ENCODE results near the gene NLRC3. TPM values are rescaled to one million over a fixed set of nuclear protein-coding genes. Genes with fewer than 3 reads are reported as not detected.

The NLRC3 gene
- total RNA-seq, 1 experiment from 2014 or later, result 0.15 TPM

DNA sequence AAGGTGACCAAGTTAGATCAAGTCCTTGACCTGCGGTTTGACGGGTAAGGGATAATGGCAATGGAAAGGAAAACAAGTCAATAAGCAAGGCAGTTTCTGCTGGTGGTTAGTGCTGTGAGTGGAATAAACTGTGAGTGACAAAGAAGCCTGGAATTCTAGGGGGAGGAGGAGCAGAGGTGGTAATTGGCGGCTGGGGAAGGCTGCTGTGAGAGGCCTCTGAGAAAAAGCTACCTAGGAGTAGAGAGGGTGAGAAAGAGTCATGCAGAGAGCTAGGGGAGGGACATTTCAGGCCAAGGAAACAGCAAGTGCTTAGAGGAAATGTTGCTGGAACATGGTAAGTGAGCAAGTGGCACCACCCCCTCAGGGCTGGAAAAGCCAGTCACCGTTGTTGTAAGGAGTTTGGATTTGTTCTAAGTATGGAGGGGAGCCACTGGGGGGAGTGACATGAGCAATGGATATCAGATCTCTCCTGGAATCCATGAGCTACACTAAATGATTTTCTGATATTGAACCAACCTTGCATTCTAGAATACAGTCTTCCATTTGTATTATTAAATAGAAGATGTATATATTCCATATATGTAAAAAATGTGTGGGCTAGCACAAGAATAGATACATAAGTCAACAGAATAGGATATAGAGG, 6.7 kb downstream of the NLRC3 start:
- ChIA-PET RAD21 (ENCODE audit: low non-redundant PET in 1 of 2, low total read pairs in 2 of 2, uncharacterized antibody in 2 of 2, unreplicated experiment in 2 of 2) (no interaction called here), CTCF (no interaction called here), POLR2A (no interaction called here)
- H3K79me2 ChIP-seq (ENCODE audit: insufficient read depth, low read length), result no peaks in the 10 kb centered on the region
- no peaks in the 10 kb centered on the region for H3K36me3 ChIP-seq (ENCODE audit: control insufficient read depth in 1 of 2, insufficient read depth in 2 of 2, low read length in 2 of 2)
- peaks cover 0 to 6% of the 10 kb centered on the region in 2 experiments; a peak in 1 of 4 replicates for H3K4me1 ChIP-seq (ENCODE audit: control insufficient read depth in 1 of 2, insufficient read depth in 2 of 2, low read length in 2 of 2)
- no TSS peak for BruUV-seq (replicated peaks)
- DNase-seq (ENCODE audit: low read depth, low spot score), result peak; percentile 4
- no peaks in the 10 kb centered on the region for H3K27me3 ChIP-seq (ENCODE audit: insufficient read depth, low read length)
- H3K27ac ChIP-seq (ENCODE audit: low read depth, low read length), result no peak overlapping the region
- 0 out of 2 replicates have a peak overlapping the region, but pooled peaks have one; percentile 13 for H3K4me2 ChIP-seq (ENCODE audit: low read length)
- peak; percentile 63 for ATAC-seq
- TF ChIP-seq, protein P1, sequence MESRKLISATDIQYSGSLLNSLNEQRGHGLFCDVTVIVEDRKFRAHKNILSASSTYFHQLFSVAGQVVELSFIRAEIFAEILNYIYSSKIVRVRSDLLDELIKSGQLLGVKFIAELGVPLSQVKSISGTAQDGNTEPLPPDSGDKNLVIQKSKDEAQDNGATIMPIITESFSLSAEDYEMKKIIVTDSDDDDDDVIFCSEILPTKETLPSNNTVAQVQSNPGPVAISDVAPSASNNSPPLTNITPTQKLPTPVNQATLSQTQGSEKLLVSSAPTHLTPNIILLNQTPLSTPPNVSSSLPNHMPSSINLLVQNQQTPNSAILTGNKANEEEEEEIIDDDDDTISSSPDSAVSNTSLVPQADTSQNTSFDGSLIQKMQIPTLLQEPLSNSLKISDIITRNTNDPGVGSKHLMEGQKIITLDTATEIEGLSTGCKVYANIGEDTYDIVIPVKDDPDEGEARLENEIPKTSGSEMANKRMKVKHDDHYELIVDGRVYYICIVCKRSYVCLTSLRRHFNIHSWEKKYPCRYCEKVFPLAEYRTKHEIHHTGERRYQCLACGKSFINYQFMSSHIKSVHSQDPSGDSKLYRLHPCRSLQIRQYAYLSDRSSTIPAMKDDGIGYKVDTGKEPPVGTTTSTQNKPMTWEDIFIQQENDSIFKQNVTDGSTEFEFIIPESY (IDR thresholded peaks at IDR 0.05; ENCODE audit: extremely low read depth, insufficient replicate concordance, low read length), result no peak
- TF ChIP-seq CBX3 (IDR thresholded peaks at IDR 0.05; ENCODE audit: low read depth), result no peak
- TF ChIP-seq FOSL1 (IDR thresholded peaks at IDR 0.05; ENCODE audit: low read depth), result no peak
- TF ChIP-seq SRF (IDR thresholded peaks at IDR 0.05; ENCODE audit: low read depth), result no peak
- TF ChIP-seq JUND (IDR thresholded peaks at IDR 0.05), result no peak
- no peak for TF ChIP-seq YY1 (IDR thresholded peaks at IDR 0.05; ENCODE audit: extremely low read depth, insufficient replicate concordance, low read depth, low read length)
- no peak for TF ChIP-seq SIN3A (IDR thresholded peaks at IDR 0.05; ENCODE audit: low read depth)
- no peak for TF ChIP-seq EZH2phosphoT487 (IDR thresholded peaks at IDR 0.05; ENCODE audit: borderline replicate concordance)
- TF ChIP-seq CEBPB (IDR thresholded peaks at IDR 0.05; ENCODE audit: low read depth), result no peak
- TF ChIP-seq, protein P2, sequence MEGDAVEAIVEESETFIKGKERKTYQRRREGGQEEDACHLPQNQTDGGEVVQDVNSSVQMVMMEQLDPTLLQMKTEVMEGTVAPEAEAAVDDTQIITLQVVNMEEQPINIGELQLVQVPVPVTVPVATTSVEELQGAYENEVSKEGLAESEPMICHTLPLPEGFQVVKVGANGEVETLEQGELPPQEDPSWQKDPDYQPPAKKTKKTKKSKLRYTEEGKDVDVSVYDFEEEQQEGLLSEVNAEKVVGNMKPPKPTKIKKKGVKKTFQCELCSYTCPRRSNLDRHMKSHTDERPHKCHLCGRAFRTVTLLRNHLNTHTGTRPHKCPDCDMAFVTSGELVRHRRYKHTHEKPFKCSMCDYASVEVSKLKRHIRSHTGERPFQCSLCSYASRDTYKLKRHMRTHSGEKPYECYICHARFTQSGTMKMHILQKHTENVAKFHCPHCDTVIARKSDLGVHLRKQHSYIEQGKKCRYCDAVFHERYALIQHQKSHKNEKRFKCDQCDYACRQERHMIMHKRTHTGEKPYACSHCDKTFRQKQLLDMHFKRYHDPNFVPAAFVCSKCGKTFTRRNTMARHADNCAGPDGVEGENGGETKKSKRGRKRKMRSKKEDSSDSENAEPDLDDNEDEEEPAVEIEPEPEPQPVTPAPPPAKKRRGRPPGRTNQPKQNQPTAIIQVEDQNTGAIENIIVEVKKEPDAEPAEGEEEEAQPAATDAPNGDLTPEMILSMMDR (IDR thresholded peaks at IDR 0.05 in 2 of 3, conservative IDR thresholded peaks at IDR 0.05 in 1 of 3; ENCODE audit: borderline replicate concordance in 1 of 3, insufficient read depth in 1 of 3, low read depth in 2 of 3, low read length in 2 of 3), result no peak
- TF ChIP-seq ZFX (IDR thresholded peaks at IDR 0.05), result no peak
- no peak for TF ChIP-seq TCF7L2 (IDR thresholded peaks at IDR 0.05; ENCODE audit: borderline replicate concordance, extremely low read depth, insufficient read depth, insufficient read length)
- TF ChIP-seq EZH2 (IDR thresholded peaks at IDR 0.05), result no peak
- TF ChIP-seq, protein P3, sequence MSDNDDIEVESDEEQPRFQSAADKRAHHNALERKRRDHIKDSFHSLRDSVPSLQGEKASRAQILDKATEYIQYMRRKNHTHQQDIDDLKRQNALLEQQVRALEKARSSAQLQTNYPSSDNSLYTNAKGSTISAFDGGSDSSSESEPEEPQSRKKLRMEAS (IDR thresholded peaks at IDR 0.05), result no peak
- TF ChIP-seq, protein P4, sequence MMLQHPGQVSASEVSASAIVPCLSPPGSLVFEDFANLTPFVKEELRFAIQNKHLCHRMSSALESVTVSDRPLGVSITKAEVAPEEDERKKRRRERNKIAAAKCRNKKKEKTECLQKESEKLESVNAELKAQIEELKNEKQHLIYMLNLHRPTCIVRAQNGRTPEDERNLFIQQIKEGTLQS (IDR thresholded peaks at IDR 0.05), result no peak
- TF ChIP-seq POLR2A (IDR thresholded peaks at IDR 0.05; ENCODE audit: borderline replicate concordance, extremely low read depth, insufficient read depth, insufficient read length), result no peak
- TF ChIP-seq EGR1 (IDR thresholded peaks at IDR 0.05; ENCODE audit: low read depth), result no peak
- no peak overlapping the region for H3K4me3 ChIP-seq (replicated peaks in 1 of 2; ENCODE audit: low read depth in 1 of 2, low read length in 2 of 2)
- no peak overlapping the region for H3K9ac ChIP-seq (ENCODE audit: low read length)
- no peaks in the 10 kb centered on the region for H3K9me2 ChIP-seq (ENCODE audit: insufficient read depth)
- H2AFZ ChIP-seq (ENCODE audit: low read depth, low read length, poor library complexity, severe bottlenecking), result no peak overlapping the region
- no peaks in the 10 kb centered on the region for H4K20me1 ChIP-seq (ENCODE audit: insufficient read depth)
- intact Hi-C loops (cut with micrococcal nuclease), result no loop called here
- H3K9me3 ChIP-seq (ENCODE audit: control insufficient read depth in 1 of 2, insufficient read depth in 1 of 2, low read depth in 1 of 2, low read length in 2 of 2), result peaks cover 4 to 5% of the 10 kb centered on the region in 2 experiments; a peak in 2 of 4 replicates
